NT2/D1 (cell line): ENCODE data around the gene AGAP9.
"Not testable (repeated sequence)": the region's sequence is repeated elsewhere in the genome, so short reads cannot be mapped to it uniquely, and the experiment has no call there.

Experiments
- SUZ12 ChIP-seq: IDR thresholded peaks from 2 replicates; pipeline ENCODE4 v1.6.1; 2011; ENCODE audit not compliant: insufficient read length, insufficient read depth; ENCODE audit errors: extremely low read depth
- YY1 ChIP-seq: IDR thresholded peaks from 2 replicates; pipeline ENCODE4 v1.6.1; 2011; ENCODE audit not compliant: insufficient read length, insufficient read depth
- ZNF274 ChIP-seq: IDR thresholded peaks from 2 replicates; pipeline ENCODE4 v1.6.1; 2011; ENCODE audit warnings: mild to moderate bottlenecking, low read depth, low read length

DNA sequence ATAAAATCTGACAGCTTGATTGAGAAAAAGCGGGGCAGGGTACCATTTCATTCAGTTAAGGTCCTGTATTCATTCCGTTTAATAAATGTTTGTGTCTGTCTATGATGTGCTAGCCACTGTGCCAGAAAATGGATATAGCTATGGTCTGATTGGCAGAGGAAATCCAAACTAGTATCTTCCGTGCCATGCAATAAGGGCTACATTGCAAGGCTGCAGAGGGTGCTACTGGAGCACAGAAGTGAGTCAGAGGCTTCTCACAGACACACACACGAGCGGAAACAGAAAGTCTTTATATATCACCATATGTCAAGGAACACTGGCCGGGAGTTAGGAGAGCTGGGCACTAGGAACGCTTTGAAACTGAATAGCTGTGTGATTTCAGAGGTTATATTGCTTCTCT lies 29.3 kb upstream of the AGAP9 start:
- not testable (repeated sequence) for TF ChIP-seq SUZ12, YY1, ZNF274
